Tibial artery (tissue), 4 donors: Measurements from ENCODE around the gene BPI.
"Not testable (repeated sequence)": the region's sequence is repeated elsewhere in the genome, so short reads cannot be mapped to it uniquely, and the experiment has no call there.

Experiments used
- DNase-seq, 2 donors: peaks; one replicate each; pipeline ENCODE4 v3.0.0-alpha.2; 2019
- H3K27ac ChIP-seq, 2 donors: fragments of 200-600 bp; sonication (generic) in 1 of 2; 1 replicate in 1 of 2; 2 replicates in 1 of 2; pipeline ENCODE4 v1.5.1; 2018 to 2019; ENCODE audit warnings: mild to moderate bottlenecking in 1 of 2
- H3K27me3 ChIP-seq, 2 donors: fragments of 200-600 bp; sonication (generic) in 1 of 2; one replicate each; pipeline versions ENCODE4 v1.5.1 to v1.6.0; 2016 to 2019
- H3K36me3 ChIP-seq, 3 donors: fragments of 200-600 bp; sonication (generic) in 2 of 3; one replicate each; pipeline ENCODE4 v1.5.1; 2016 to 2019; ENCODE audit warnings: mild to moderate bottlenecking in 2 of 3
- H3K4me1 ChIP-seq, 4 donors: fragments of 200-600 bp; sonication (generic) in 2 of 4; 1 replicate in 3 of 4; 2 replicates in 1 of 4; pipeline ENCODE4 v1.5.1; 2016 to 2019
- H3K4me3 ChIP-seq, 2 donors: fragments of 200-600 bp; sonication (generic) in 1 of 2; 1 replicate in 1 of 2; 2 replicates in 1 of 2; pipeline ENCODE4 v1.5.1; 2018 to 2019; ENCODE audit warnings: mild to moderate bottlenecking in 2 of 2
- H3K9me3 ChIP-seq, 3 donors: fragments of 200-600 bp; sonication (generic) in 1 of 3; one replicate each; pipeline ENCODE4 v1.5.1; 2016 to 2019
- intact Hi-C: fragments of 100-400 bp; cut with DNase I; formaldehyde crosslinking; loops from one replicate; pipeline ENCODE4 v1.15.0; 2023; ENCODE audit warnings: low total_unique reads
- TF ChIP-seq, protein P1 (sequence below), 2 experiments: fragments of 200-600 bp in 1 of 2; fragments of 450-650 bp in 1 of 2; IDR thresholded peaks; one replicate each; pipeline ENCODE4 v1.5.1; 2017 to 2019; ENCODE audit warnings: antibody characterized with exemption in 2 of 2, mild to moderate bottlenecking in 1 of 2, moderate library complexity in 1 of 2

BPI gene

GRCh38 chr20:38311091-38311490, 7.1 kb downstream of the BPI start:
- H3K36me3 ChIP-seq = no peaks in the 10 kb centered on the region
- intact Hi-C loops = no loop called here
- no peak overlapping the region for H3K27ac ChIP-seq
- H3K9me3 ChIP-seq = no peaks in the 10 kb centered on the region
- no peaks in the 10 kb centered on the region for H3K4me1 ChIP-seq
- no peak overlapping the region for H3K4me3 ChIP-seq
- DNase-seq = no peak
- TF ChIP-seq, protein P1, sequence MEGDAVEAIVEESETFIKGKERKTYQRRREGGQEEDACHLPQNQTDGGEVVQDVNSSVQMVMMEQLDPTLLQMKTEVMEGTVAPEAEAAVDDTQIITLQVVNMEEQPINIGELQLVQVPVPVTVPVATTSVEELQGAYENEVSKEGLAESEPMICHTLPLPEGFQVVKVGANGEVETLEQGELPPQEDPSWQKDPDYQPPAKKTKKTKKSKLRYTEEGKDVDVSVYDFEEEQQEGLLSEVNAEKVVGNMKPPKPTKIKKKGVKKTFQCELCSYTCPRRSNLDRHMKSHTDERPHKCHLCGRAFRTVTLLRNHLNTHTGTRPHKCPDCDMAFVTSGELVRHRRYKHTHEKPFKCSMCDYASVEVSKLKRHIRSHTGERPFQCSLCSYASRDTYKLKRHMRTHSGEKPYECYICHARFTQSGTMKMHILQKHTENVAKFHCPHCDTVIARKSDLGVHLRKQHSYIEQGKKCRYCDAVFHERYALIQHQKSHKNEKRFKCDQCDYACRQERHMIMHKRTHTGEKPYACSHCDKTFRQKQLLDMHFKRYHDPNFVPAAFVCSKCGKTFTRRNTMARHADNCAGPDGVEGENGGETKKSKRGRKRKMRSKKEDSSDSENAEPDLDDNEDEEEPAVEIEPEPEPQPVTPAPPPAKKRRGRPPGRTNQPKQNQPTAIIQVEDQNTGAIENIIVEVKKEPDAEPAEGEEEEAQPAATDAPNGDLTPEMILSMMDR (IDR thresholded peaks at IDR 0.05) = no peak
- peaks cover 0 to 5% of the 10 kb centered on the region in 2 donors for H3K27me3 ChIP-seq

DNA sequence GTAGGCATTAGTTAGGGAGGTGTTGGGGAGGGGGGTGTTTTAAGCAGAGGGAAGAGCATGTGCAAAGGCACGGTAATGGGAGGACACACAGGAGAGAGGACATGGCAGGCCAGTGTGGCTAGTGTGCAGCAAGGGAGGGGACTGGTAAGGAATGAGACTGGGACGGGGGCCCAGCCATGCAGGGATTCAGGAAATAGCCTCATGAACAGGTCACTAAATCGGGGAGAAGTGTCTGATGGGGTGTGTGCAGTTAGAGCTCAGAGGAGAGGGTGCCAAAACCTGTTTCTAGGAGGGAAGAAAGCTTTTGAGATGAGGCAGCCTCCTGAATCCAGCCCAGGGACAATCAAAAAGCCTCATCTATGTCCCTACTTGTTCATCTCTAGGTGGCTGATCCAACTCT, 7.5 kb downstream of the BPI start:
- H3K9me3 ChIP-seq = no peaks in the 10 kb centered on the region
- TF ChIP-seq, protein P1 (IDR thresholded peaks at IDR 0.05) = no peak
- H3K27me3 ChIP-seq = peaks cover 0 to 2% of the 10 kb centered on the region in 2 donors
- H3K4me1 ChIP-seq = no peaks in the 10 kb centered on the region
- no peak overlapping the region for H3K4me3 ChIP-seq
- intact Hi-C loops = no loop called here
- no peaks in the 10 kb centered on the region for H3K36me3 ChIP-seq
- H3K27ac ChIP-seq = no peak overlapping the region
- DNase-seq = no peak

- no peak for DNase-seq
- TF ChIP-seq, protein P1 (IDR thresholded peaks at IDR 0.05) = no peak
- Histone ChIP-seq H3K27me3 (peaks cover 0 to 2% of the 10 kb centered on the region in 2 donors), H3K9me3 (no peaks in the 10 kb centered on the region), H3K4me1 (no peaks in the 10 kb centered on the region), H3K27ac (no peak overlapping the region), H3K36me3 (no peaks in the 10 kb centered on the region), H3K4me3 (no peak overlapping the region)
- intact Hi-C loops = no loop called here
Observed at GRCh38 chr20:38313676-38314075, 9.7 kb downstream of the BPI start.

- H3K4me1 ChIP-seq, H3K27ac ChIP-seq, H3K27me3 ChIP-seq, H3K9me3 ChIP-seq, H3K4me3 ChIP-seq, DNase-seq, H3K36me3 ChIP-seq, intact Hi-C loops: not testable (repeated sequence)
Observed at GRCh38 chr20:38314350-38314749, 10.4 kb downstream of the BPI start.

DNA sequence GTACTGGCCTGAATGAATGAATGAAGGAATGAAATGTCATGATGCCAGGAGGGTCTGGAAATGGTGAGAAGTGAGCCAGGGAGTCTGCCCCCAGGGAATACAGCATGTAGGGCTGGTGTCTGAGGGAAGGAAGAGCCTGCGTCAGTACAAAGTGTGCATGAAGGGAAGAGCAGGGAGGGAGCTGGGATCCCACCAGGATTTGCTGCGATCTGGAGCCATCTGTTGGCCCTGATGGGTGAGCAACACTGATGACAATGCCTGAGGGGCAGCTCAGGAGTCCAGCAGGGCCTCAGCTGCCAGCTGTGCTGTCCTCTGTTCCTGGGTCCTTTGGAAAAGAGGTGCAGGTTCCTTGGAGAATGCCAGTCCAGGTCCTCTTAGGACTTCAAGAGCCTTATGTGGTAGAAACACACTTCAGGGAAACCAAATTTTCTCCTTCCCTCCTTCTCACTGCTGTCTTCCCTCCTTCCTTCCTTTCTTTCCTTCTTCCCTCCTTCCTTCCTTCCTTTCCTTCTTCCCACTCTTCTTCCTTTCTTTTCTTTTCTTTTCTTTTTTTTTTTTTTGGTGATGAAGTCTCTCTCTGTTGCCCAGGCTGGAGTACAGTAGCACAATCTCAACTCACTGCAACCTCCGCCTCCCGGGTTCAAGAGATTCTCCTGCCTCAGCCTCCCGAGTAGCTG, 11.5 kb downstream of the BPI start:
- Histone ChIP-seq H3K36me3 (no peaks in the 10 kb centered on the region), H3K4me3 (no peak overlapping the region), H3K4me1 (no peaks in the 10 kb centered on the region), H3K9me3 (no peaks in the 10 kb centered on the region), H3K27me3 (no peaks in the 10 kb centered on the region), H3K27ac (no peak overlapping the region)
- intact Hi-C loops = no loop called here
- TF ChIP-seq, protein P1 (IDR thresholded peaks at IDR 0.05) = peak in 1 of 2 experiments; percentile 22
- DNase-seq = no peak

GRCh38 chr20:38316341-38316740, 12.4 kb downstream of the BPI start:
- Histone ChIP-seq H3K27ac (no peak overlapping the region), H3K9me3 (no peaks in the 10 kb centered on the region), H3K27me3 (peaks cover 0 to 2% of the 10 kb centered on the region in 2 donors), H3K4me3 (no peak overlapping the region), H3K36me3 (no peaks in the 10 kb centered on the region), H3K4me1 (no peaks in the 10 kb centered on the region)
- TF ChIP-seq, protein P1 (IDR thresholded peaks at IDR 0.05) = no peak
- intact Hi-C loops = no loop called here
- no peak for DNase-seq
